Epithelial cell of esophagus (primary cell): ENCODE data around the gene MAN1B1.
A peak's percentile ranks its signal among the peaks of the same experiment; 100 is the strongest.

Source experiments
- DNase-seq: peaks from one replicate; pipeline ENCODE4 v3.0.0; 2010; ENCODE audit warnings: low read depth
- H3K4me3 ChIP-seq: 2 replicates; pipeline ENCODE4 v1.5.1; 2011; ENCODE audit warnings: mild to moderate bottlenecking, low read length, control low read depth
- CTCF ChIP-seq: IDR thresholded peaks from 2 replicates; pipeline ENCODE4 v1.5.1; 2011; ENCODE audit warnings: low read depth, mild to moderate bottlenecking, low read length, control low read depth, inconsistent platforms; ENCODE audit not compliant: insufficient read depth; ENCODE audit errors: missing control alignments

Gene MAN1B1

GRCh38 chr9:137084526-137084925 lies 2.3 kb upstream of the MAN1B1 start:
- no peak overlapping the region for H3K4me3 ChIP-seq
- no peak for TF ChIP-seq CTCF

GRCh38 chr9:137085920-137086530 lies 760 bp upstream of the MAN1B1 start:
- DNase-seq: peak; percentile 47
- no peak for TF ChIP-seq CTCF
- H3K4me3 ChIP-seq: peak overlapping the region; percentile 55

More at GRCh38 chr9:137084526-137084925, 2.3 kb upstream of the MAN1B1 start:
- peak; percentile 80 for DNase-seq

GRCh38 chr9:137087409-137087925 lies 682 bp downstream of the MAN1B1 start:
- no peak for DNase-seq
- H3K4me3 ChIP-seq: peak overlapping the region; percentile 72
- no peak for TF ChIP-seq CTCF

GRCh38 chr9:137088121-137088520 lies 1.3 kb downstream of the MAN1B1 start:
- H3K4me3 ChIP-seq: no peak overlapping the region
- TF ChIP-seq CTCF: no peak
- DNase-seq: no peak

GRCh38 chr9:137089232-137089947 lies 2.6 kb downstream of the MAN1B1 start:
- DNase-seq: no peak
- no peak for TF ChIP-seq CTCF
- no peak overlapping the region for H3K4me3 ChIP-seq

- no peak overlapping the region for H3K4me3 ChIP-seq
- TF ChIP-seq CTCF: no peak
- no peak for DNase-seq
Observed at GRCh38 chr9:137095664-137096517, 9.1 kb downstream of the MAN1B1 start.
